CD4-positive, CD25-positive, alpha-beta regulatory T cell (primary cell): ENCODE measurements around the gene CNTNAP2. TPM values are rescaled to one million over a fixed set of nuclear protein-coding genes. Genes with fewer than 3 reads are reported as not detected.

Experiments
- ATAC-seq, 2 donors: fragments of 150-1000 bp; cut with Tn5 transposase; one replicate each; pipeline ENCODE4 v1.10.0; 2021; ENCODE audit warnings: low read depth in 2 of 2, moderate number of reproducible peaks in 2 of 2, moderate library complexity in 1 of 2
- DNase-seq, 3 donors: peaks; one replicate each; pipeline versions ENCODE4 v3.0.0 to v3.0.0-alpha.2; 2012 to 2022; ENCODE audit warnings: mixed read lengths in 1 of 3
- H3K27ac ChIP-seq: one replicate; pipeline ENCODE4 v1.7.0; 2013; ENCODE audit warnings: mild to moderate bottlenecking, low read length; ENCODE audit not compliant: insufficient read depth, poor library complexity, severe bottlenecking
- H3K27me3 ChIP-seq: one replicate; pipeline ENCODE4 v1.7.0; 2013; ENCODE audit warnings: low read length; ENCODE audit not compliant: control insufficient read depth, insufficient read depth
- H3K36me3 ChIP-seq: one replicate; pipeline ENCODE4 v1.7.0; 2013; ENCODE audit warnings: mild to moderate bottlenecking, low read length, moderate library complexity; ENCODE audit not compliant: control insufficient read depth, insufficient read depth
- H3K4me1 ChIP-seq: 2 replicates; pipeline ENCODE4 v1.7.0; 2013; ENCODE audit warnings: mild to moderate bottlenecking, low read length; ENCODE audit not compliant: insufficient read depth, control insufficient read depth, poor library complexity, severe bottlenecking
- H3K4me3 ChIP-seq: one replicate; pipeline ENCODE4 v1.7.0; 2013; ENCODE audit warnings: low read depth, mild to moderate bottlenecking, low read length, moderate library complexity
- H3K9me3 ChIP-seq, 2 experiments: 1 replicate in 1 of 2; 2 replicates in 1 of 2; pipeline ENCODE4 v1.7.0; 2013; ENCODE audit warnings: low read length in 2 of 2, mild to moderate bottlenecking in 1 of 2, moderate library complexity in 1 of 2; ENCODE audit not compliant: control insufficient read depth in 2 of 2
- H3K27ac Mint-ChIP-seq, 3 donors: one replicate each; pipeline ENCODE4 v1.8.0; 2020 to 2022; ENCODE audit warnings: mild to moderate bottlenecking in 3 of 3, mixed read lengths in 3 of 3, moderate library complexity in 2 of 3
- H3K27me3 Mint-ChIP-seq: one replicate; pipeline ENCODE4 v1.8.0; 2022; ENCODE audit warnings: mild to moderate bottlenecking, mixed read lengths
- H3K36me3 Mint-ChIP-seq: one replicate; pipeline ENCODE4 v1.8.0; 2020; ENCODE audit warnings: mixed read lengths
- H3K4me1 Mint-ChIP-seq, 4 donors: one replicate each; pipeline ENCODE4 v1.8.0; 2020 to 2022; ENCODE audit warnings: mixed read lengths in 4 of 4, mild to moderate bottlenecking in 1 of 4
- H3K4me3 Mint-ChIP-seq, 4 donors: one replicate each; pipeline ENCODE4 v1.8.0; 2020 to 2022; ENCODE audit warnings: mild to moderate bottlenecking in 4 of 4, mixed read lengths in 4 of 4, moderate library complexity in 3 of 4
- H3K9me3 Mint-ChIP-seq, 7 donors: one replicate each; pipeline ENCODE4 v1.8.0; 2020 to 2022; ENCODE audit warnings: mixed read lengths in 7 of 7, mild to moderate bottlenecking in 3 of 7, moderate library complexity in 2 of 7
- polyA plus RNA-seq, 4 donors: library from polyadenylated mRNA; unstranded; fragments of 300-500 nt; fragmentation: Illumina TruSeq; gene quantifications; one replicate each; pipeline ENCODE4 v1.2.3, GENCODE V29; 2021
- total RNA-seq: library from RNA; stranded (reverse); gene quantifications from one replicate; pipeline ENCODE4 v1.2.3, GENCODE V29; 2022

Gene CNTNAP2
- total and polyA plus RNA-seq, 5 donors from 2014 or later: 0.02 to 0.15 TPM; not detected in 3

DNA sequence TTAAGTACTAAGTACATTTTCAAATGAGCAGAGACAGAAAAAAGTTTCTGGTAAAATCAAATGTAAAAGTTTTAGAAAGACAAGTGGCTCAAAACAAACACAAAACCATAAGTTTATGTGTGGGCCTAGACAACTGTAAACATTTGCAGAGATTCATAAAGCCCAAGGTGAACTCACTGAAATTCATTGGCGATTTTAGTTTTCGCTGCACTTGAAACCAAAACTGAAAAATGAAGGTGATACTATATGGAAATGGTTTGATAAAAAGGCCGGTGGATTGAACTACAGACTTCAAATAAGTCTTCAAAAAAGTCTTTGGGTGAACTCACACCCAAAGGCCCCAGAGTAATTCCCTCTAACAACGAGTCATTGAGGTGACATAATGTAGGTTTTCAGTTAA, 1289.0 kb downstream of the CNTNAP2 start:
- H3K36me3 Mint-ChIP-seq: no peaks in the 10 kb centered on the region
- Histone ChIP-seq H3K36me3 (no peaks in the 10 kb centered on the region), H3K4me3 (no peak overlapping the region), H3K27ac (no peak overlapping the region), H3K27me3 (no peaks in the 10 kb centered on the region), H3K9me3 (peaks cover 0 to 2% of the 10 kb centered on the region in 2 experiments), H3K4me1 (no peaks in the 10 kb centered on the region)
- H3K4me3 Mint-ChIP-seq: no peak overlapping the region
- no peaks in the 10 kb centered on the region for H3K27me3 Mint-ChIP-seq
- no peak for ATAC-seq
- DNase-seq: no peak
- H3K27ac Mint-ChIP-seq: no peak overlapping the region
- H3K4me1 Mint-ChIP-seq: no peaks in the 10 kb centered on the region
- H3K9me3 Mint-ChIP-seq: peaks cover 1 to 37% (median 9%) of the 10 kb centered on the region in 7 donors

DNA sequence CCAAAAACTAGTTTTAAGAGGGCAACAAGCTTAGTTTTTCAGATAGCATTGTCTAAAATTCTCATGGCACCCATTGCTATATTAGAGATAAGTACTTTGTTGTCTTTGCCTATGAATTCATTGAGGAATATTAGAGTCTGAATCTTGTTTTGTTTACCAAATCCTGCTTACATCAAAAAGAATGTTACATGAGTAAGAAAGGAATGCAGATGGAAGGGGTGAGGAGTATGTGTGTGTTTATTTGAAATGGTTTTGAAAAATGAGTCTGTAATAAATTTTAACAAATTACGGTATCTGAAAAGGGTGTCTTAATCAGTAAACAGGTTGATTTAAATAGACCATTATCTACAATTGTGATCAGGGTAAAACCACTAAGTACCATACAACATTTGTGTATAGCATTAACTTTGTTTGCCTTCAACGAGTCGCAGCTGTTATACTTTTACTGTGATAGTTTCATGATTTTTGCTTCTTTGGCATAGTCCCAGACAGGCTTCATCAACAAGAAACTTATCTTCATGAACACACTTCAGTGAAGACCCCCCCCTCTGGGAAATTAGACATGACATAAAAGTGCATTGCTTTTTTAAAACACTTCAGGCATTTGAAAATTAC, 1290.0 kb downstream of the CNTNAP2 start:
- Histone ChIP-seq H3K27me3 (no peaks in the 10 kb centered on the region), H3K9me3 (peaks cover 0 to 2% of the 10 kb centered on the region in 2 experiments), H3K36me3 (no peaks in the 10 kb centered on the region), H3K27ac (no peak overlapping the region), H3K4me1 (no peaks in the 10 kb centered on the region), H3K4me3 (no peak overlapping the region)
- ATAC-seq: no peak
- DNase-seq: no peak
- peaks cover 1 to 37% (median 9%) of the 10 kb centered on the region in 7 donors for H3K9me3 Mint-ChIP-seq
- H3K4me3 Mint-ChIP-seq: no peak overlapping the region
- H3K27me3 Mint-ChIP-seq: no peaks in the 10 kb centered on the region
- no peak overlapping the region for H3K27ac Mint-ChIP-seq
- no peaks in the 10 kb centered on the region for H3K4me1 Mint-ChIP-seq
- no peaks in the 10 kb centered on the region for H3K36me3 Mint-ChIP-seq

DNA sequence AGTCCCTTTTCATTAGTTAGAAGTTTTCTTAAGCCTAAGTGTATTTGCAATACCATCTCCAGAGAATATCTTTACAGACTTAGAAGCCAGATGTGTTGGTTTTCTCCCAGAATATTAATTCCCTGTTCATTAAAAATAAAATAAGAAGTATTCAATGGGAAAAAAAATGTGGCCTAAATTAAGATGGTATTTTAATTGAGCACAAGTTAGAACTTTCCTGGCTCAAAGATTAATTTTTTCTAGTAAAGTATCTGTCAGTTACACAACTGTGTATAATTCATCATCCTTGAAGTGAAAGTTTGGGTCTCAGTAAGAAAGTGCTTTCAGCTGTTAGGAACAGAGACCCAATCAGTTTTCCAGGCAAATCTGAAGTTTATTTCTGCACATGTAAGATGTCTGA, 1294.5 kb downstream of the CNTNAP2 start:
- Histone ChIP-seq H3K9me3 (peaks cover 0 to 2% of the 10 kb centered on the region in 2 experiments), H3K4me3 (no peak overlapping the region), H3K36me3 (no peaks in the 10 kb centered on the region), H3K27ac (no peak overlapping the region), H3K4me1 (no peaks in the 10 kb centered on the region), H3K27me3 (no peaks in the 10 kb centered on the region)
- H3K27me3 Mint-ChIP-seq: no peaks in the 10 kb centered on the region
- H3K4me1 Mint-ChIP-seq: no peaks in the 10 kb centered on the region
- ATAC-seq: no peak
- DNase-seq: no peak
- no peak overlapping the region for H3K27ac Mint-ChIP-seq
- H3K9me3 Mint-ChIP-seq: peaks cover 1 to 31% (median 8%) of the 10 kb centered on the region in 7 donors
- no peaks in the 10 kb centered on the region for H3K36me3 Mint-ChIP-seq
- H3K4me3 Mint-ChIP-seq: no peak overlapping the region

DNA sequence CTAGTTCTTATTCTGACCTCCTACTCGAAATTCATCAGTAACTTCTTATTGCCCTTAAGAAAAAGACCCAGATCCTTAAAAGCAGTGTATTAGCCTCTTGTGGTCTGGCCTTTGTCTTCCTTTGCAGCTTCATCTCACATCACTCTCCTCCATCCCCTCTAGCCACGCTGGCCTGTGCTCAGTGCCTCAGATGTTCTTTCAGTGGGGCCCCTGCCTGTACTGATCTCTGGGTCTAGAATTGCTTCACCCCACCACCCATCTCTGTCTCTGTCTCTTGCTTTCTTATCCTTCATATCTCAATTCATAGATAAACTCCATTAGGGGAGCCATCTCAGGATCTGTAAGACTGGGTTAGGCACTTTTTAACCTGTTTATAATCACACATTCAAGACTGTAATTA, 1295.5 kb downstream of the CNTNAP2 start:
- Histone ChIP-seq H3K4me1 (no peaks in the 10 kb centered on the region), H3K4me3 (no peak overlapping the region), H3K9me3 (peaks cover 0 to 2% of the 10 kb centered on the region in 2 experiments), H3K36me3 (no peaks in the 10 kb centered on the region), H3K27ac (no peak overlapping the region), H3K27me3 (no peaks in the 10 kb centered on the region)
- Mint-ChIP-seq H3K9me3 (peaks cover 0 to 28% (median 9%) of the 10 kb centered on the region in 7 donors), H3K27me3 (no peaks in the 10 kb centered on the region), H3K4me1 (no peaks in the 10 kb centered on the region), H3K4me3 (no peak overlapping the region), H3K27ac (no peak overlapping the region), H3K36me3 (no peaks in the 10 kb centered on the region)
- DNase-seq (no peak), ATAC-seq (no peak)

DNA sequence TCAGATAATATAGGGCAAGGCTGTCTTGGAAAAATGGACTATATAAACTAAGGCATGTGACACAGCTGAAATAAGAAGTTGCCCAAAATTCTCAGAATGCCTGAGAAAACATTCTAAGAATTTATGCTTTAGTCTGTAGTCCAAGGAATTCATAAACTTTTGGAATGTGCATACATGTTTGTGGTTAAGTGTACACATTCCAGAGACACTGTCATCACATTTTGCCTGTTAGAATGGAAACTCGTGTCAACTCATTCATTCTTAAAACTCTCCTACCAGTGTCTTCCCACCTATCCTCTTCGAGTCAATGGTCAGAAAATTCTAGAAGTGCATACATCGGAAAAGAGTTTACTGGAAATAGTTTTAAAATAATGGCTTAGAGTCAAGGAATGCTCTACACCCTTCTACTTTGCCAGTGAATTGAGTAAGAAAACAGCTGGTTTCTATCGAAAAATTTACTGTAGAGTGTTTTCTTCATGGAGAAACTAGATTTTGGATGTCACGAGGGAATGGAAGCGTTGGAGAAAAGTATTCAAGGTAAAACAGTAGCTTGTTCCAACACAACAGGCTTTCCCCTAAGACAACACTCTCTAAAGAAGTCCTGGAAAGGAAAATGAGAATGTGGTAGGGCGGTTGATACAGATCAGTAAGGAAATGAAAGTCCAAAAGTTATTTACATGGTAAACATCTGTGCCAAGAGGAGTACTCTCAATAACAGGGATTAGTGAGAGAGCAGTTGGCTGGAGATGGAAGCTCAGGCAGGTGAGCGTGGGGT, 1296.4 kb downstream of the CNTNAP2 start:
- Histone ChIP-seq H3K27me3 (no peaks in the 10 kb centered on the region), H3K4me1 (no peaks in the 10 kb centered on the region), H3K36me3 (no peaks in the 10 kb centered on the region), H3K4me3 (no peak overlapping the region), H3K9me3 (no peaks in the 10 kb centered on the region), H3K27ac (no peak overlapping the region)
- ATAC-seq: no peak
- no peaks in the 10 kb centered on the region for H3K4me1 Mint-ChIP-seq
- H3K36me3 Mint-ChIP-seq: no peaks in the 10 kb centered on the region
- H3K27ac Mint-ChIP-seq: no peak overlapping the region
- no peak for DNase-seq
- no peaks in the 10 kb centered on the region for H3K27me3 Mint-ChIP-seq
- peaks cover 0 to 28% (median 8%) of the 10 kb centered on the region in 7 donors for H3K9me3 Mint-ChIP-seq
- no peak overlapping the region for H3K4me3 Mint-ChIP-seq

DNA sequence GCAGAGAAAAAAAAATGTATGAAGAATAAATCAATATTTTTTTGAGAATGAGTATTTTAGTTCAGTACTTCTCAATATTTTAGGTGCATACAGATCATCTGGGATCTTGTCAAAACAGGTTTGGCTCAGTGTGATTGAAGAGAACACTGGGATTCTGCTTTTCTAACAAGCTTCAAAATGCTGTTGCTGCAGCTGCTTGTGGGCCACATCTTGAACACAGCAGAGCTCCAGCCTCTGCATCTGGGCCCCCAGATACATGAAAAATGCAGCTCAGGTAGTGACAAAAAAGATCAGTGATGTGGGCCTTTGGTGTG, 1296.9 kb downstream of the CNTNAP2 start:
- no peaks in the 10 kb centered on the region for H3K4me1 Mint-ChIP-seq
- Histone ChIP-seq H3K4me1 (no peaks in the 10 kb centered on the region), H3K27me3 (no peaks in the 10 kb centered on the region), H3K9me3 (no peaks in the 10 kb centered on the region), H3K36me3 (no peaks in the 10 kb centered on the region), H3K4me3 (no peak overlapping the region), H3K27ac (no peak overlapping the region)
- peaks cover 0 to 28% (median 6%) of the 10 kb centered on the region in 7 donors for H3K9me3 Mint-ChIP-seq
- ATAC-seq: no peak
- H3K27ac Mint-ChIP-seq: no peak overlapping the region
- DNase-seq: no peak
- H3K27me3 Mint-ChIP-seq: no peaks in the 10 kb centered on the region
- no peak overlapping the region for H3K4me3 Mint-ChIP-seq
- no peaks in the 10 kb centered on the region for H3K36me3 Mint-ChIP-seq

DNA sequence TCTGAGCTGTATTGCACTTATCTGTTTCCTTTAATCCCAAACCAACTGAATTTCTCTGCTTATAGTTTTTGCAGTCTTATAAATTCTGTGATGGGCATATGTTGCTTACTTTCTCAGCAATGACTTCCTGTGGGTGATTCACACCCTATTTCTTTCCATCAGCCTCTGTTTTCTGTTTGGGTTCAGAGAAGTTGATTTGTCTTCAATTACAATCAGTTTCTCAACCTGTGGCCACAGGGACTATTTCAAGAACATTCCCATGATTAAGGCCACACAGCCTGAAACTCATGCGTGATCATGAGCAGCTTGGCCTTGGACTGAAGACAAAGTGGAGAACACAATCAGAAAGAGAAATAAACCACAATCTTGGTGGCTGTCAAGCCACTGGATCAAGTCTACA, 1299.4 kb downstream of the CNTNAP2 start:
- Histone ChIP-seq H3K9me3 (no peaks in the 10 kb centered on the region), H3K4me1 (no peaks in the 10 kb centered on the region), H3K27ac (no peak overlapping the region), H3K27me3 (no peaks in the 10 kb centered on the region), H3K36me3 (no peaks in the 10 kb centered on the region), H3K4me3 (no peak overlapping the region)
- no peak overlapping the region for H3K4me3 Mint-ChIP-seq
- no peak for ATAC-seq
- no peaks in the 10 kb centered on the region for H3K27me3 Mint-ChIP-seq
- H3K27ac Mint-ChIP-seq: no peak overlapping the region
- H3K9me3 Mint-ChIP-seq: peaks cover 0 to 12% (median 6%) of the 10 kb centered on the region in 7 donors
- H3K36me3 Mint-ChIP-seq: no peaks in the 10 kb centered on the region
- no peaks in the 10 kb centered on the region for H3K4me1 Mint-ChIP-seq
- DNase-seq: no peak

DNA sequence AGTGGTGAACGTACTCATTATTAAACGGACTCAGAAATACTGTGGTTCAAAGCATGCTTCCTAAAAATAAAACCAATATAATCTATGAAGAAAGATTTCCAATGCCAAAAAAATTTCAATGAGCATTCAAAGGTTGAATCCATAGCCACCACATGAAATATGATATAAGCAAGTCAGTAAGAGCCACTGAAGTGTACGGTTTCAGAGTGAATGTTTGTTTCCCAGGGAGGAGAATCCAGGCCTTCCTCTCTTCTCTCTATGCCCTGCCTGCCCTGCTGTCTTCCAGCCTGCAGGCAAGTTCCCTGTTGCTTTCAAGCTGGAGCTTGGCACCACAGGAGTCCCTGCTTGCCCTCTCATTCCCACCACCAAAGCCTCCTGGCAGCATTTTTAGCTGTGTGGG, 1302.4 kb downstream of the CNTNAP2 start:
- no peak overlapping the region for H3K27ac Mint-ChIP-seq
- DNase-seq: no peak
- H3K4me3 Mint-ChIP-seq: peak overlapping the region in 1 of 4 donors; percentile 32

More for the DNA sequence above, 1302.4 kb downstream of the CNTNAP2 start:
- H3K9me3 ChIP-seq: no peaks in the 10 kb centered on the region
- H3K36me3 Mint-ChIP-seq: no peaks in the 10 kb centered on the region
- H3K27me3 ChIP-seq: no peaks in the 10 kb centered on the region
- H3K27me3 Mint-ChIP-seq: no peaks in the 10 kb centered on the region
- no peak for ATAC-seq
- no peaks in the 10 kb centered on the region for H3K36me3 ChIP-seq
- no peaks in the 10 kb centered on the region for H3K4me1 ChIP-seq
- H3K4me3 ChIP-seq: no peak overlapping the region
- no peaks in the 10 kb centered on the region for H3K4me1 Mint-ChIP-seq
- H3K27ac ChIP-seq: no peak overlapping the region
- H3K9me3 Mint-ChIP-seq: peaks cover 0 to 8% (median 3%) of the 10 kb centered on the region in 7 donors
